NCI-H2227 (cell line): ENCODE data around the gene YPEL2.
"Not testable (repeated sequence)": the region's sequence is repeated elsewhere in the genome, so short reads cannot be mapped to it uniquely, and the experiment has no call there.

Experiments
- DNase-seq: peaks from one replicate; lab custom pipeline; 2025; ENCODE audit not compliant: unreplicated experiment; lab: John Stamatoyannopoulos, UW

YPEL2 gene

GRCh38 chr17:59404471-59404870, 73.0 kb downstream of the YPEL2 start:
- DNase-seq = no peak

GRCh38 chr17:59405944-59406705, 74.7 kb downstream of the YPEL2 start:
- no peak for DNase-seq

GRCh38 chr17:59406808-59407381, 75.4 kb downstream of the YPEL2 start:
- peak; percentile 23 for DNase-seq

GRCh38 chr17:59409336-59410048, 78.0 kb downstream of the YPEL2 start:
- no peak for DNase-seq

- DNase-seq = no peak
These were observed 78.6 kb downstream of the YPEL2 start for GRCh38 chr17:59410049-59410437.

DNA sequence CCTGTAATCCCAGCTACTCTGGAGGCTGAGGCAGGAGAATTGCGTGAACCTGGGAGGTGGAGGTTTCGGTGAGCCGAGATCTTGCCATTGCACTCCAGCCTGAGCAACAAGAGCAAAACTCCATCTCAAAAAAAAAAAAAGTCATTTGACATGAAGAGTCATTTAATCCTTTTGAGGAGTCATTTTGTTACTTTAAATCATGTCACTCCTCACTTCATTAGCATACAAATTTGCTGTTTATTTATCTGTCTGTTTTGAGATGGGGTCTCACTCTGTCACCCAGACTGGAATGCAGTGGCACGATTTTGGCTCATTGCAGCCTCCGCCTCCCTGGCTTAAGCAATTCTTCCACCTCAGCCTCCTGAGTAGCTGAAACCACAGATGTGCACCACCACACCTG, 81.0 kb downstream of the YPEL2 start:
- DNase-seq = not testable (repeated sequence)

GRCh38 chr17:59413014-59413766, 81.7 kb downstream of the YPEL2 start:
- no peak for DNase-seq

- no peak for DNase-seq
These were observed 83.9 kb downstream of the YPEL2 start for GRCh38 chr17:59415397-59415796.

- no peak for DNase-seq
These were observed 84.7 kb downstream of the YPEL2 start for GRCh38 chr17:59416184-59416583.

- no peak for DNase-seq
These were observed 86.0 kb downstream of the YPEL2 start for GRCh38 chr17:59417452-59417851.

DNA sequence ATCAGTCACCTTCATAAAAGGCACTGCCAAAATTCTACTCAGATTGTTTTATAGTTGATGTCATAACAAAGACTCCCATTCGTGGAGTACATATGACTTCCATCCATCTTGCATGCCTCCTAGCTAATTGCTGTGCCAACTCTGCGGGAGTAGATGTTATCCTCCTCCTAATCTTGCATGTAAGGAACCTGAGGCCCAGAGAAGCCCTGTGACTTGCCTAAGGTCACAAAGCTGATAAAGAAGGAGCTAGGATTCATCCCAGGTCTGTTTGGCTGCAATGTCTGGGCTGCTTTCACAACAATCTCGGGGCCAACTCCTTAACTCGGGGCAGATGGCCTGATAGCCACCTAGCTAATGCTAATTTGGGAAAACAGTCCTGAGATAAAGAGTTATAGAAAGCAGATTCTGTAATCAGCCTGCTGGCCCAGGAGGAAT, 87.3 kb downstream of the YPEL2 start:
- DNase-seq = no peak

GRCh38 chr17:59420901-59421300, 89.4 kb downstream of the YPEL2 start:
- DNase-seq = no peak

- no peak for DNase-seq
These were observed 90.3 kb downstream of the YPEL2 start for GRCh38 chr17:59421722-59422121.

DNA sequence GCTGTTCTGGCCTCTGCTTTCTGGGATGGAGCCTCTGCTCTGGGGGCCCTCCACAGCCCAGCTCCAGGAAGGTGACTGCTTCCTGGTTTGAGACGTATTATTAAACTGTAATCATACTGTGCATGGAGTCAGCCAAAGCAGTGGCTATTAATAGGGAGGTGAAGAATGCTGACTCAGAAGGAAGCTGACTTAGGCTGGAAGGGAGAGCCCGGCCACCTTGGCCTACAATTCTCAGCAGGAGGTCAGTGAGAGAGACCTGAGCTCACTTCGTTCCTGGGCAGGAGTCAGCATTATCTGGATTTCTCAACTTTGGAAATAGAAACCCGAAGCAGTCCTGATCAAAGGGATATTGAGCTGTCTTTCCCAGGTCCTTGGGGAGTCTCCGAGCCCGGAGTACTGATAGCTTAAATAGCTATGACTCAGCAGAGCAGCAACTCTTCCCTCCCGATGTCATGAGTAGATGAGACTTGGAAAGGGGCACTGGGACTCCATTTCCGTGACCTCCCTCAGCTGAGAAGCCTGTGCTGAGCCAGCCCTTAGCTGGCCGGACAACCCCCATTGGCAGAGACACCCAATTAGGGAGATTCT, 91.8 kb downstream of the YPEL2 start:
- DNase-seq = no peak

GRCh38 chr17:59423903-59424302, 92.4 kb downstream of the YPEL2 start:
- DNase-seq = no peak

DNA sequence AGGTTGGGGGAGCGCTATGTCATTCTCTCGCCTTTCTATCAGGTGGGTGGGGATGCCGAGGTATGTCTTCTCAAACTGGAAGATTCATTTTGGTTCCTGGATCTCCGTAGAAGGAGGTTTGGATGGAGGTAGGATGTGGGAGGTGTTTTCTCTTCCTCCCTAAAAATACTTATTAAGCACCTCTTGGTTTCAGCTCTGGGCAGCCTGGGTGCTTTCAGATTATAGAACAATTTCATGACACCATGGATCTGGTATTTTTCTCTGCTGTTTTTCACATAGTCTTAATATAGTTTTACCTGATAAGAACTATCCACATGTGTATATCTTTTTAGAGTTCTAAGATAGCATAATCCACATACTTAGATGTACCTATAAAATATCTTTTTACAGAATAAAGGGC, 92.9 kb downstream of the YPEL2 start:
- no peak for DNase-seq

DNA sequence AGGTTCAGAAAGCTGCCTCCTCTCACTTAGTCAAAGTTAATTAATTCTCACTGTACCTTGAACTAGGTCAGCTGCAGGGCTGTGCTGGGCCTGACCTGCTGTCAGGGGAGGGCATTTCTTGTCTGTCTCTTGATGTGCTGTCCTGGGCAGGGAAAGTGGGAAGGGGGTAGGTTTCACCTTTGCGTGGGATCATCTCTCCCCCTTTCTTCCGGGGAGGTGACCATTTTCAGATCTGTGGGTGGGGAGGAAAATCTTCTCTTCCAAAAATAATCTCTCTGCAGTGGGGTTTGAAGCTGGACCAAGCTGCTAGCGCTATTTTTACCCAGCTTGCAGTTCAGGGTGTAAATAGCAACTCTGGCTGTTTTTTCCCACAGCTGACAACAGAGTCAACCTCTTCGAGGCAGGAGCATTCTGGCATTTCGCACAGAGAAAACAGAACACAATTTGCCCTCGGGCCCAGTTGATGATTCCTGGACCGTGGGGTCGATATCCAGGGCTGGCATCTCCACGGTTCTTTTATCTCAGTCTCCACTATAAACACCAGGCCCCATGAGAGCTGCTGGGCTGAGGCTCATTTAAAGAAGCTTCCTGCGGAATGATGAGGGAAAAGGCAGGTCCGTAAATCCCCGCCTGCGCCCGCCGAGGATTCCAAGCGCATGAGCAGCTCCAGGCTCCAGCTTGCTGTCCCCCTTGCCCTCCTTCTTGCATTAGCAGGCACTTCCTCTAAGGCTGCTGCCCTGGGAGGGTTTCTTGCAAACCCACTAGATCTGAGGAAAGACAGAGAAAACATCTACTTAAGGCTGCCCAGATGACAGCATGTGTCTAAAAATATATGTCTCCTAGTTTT, 93.9 kb downstream of the YPEL2 start:
- no peak for DNase-seq

- DNase-seq = no peak
These were observed 94.6 kb downstream of the YPEL2 start for GRCh38 chr17:59426031-59426430.

DNA sequence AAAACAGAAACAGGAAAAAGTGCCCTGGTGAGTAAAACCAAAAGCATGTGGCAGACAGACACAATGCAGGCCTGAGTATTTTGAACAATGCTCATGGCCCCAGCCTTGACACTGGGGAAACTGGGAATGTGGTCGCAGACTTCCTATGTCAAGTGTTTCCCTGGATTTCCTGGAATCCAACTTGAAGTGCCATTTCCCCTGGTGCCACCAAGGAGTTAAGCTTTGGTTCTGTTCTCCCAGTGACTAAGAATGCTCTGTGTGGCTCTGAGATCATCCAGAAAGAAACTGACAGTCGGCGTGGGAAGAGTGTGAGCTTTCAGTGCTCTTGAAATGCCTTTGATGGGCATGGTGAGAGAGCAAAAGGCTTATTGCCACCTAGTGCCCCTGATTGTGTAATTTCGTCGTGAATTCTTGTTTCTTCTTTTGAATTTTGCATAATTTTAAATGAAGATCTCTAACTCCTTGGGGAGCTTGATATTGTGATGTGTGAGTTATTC, 96.0 kb downstream of the YPEL2 start:
- DNase-seq = no peak

- no peak for DNase-seq
These were observed 96.5 kb downstream of the YPEL2 start for GRCh38 chr17:59427996-59428395.
